GM21737 (cell line): ENCODE measurements around the gene CLTCL1.
"Not testable (repeated sequence)": the region's sequence is repeated elsewhere in the genome, so short reads cannot be mapped to it uniquely, and the experiment has no call there.

Experiments used
- ATAC-seq: cut with Tn5 transposase; IDR thresholded peaks from one replicate; pipeline ENCODE4 v1.9.1; 2021; ENCODE audit warnings: mild to moderate bottlenecking, moderate library complexity; ENCODE audit not compliant: unreplicated experiment

Gene CLTCL1

GRCh38 chr22:19256362-19256761 lies 35.2 kb downstream of the CLTCL1 start:
- not testable (repeated sequence) for ATAC-seq

GRCh38 chr22:19253143-19253542 lies 38.4 kb downstream of the CLTCL1 start:
- no peak for ATAC-seq

GRCh38 chr22:19244600-19245352 lies 46.7 kb downstream of the CLTCL1 start:
- ATAC-seq, result no peak

- ATAC-seq, result no peak
Measured at GRCh38 chr22:19242699-19243098, 48.8 kb downstream of the CLTCL1 start.

GRCh38 chr22:19241593-19241906 lies 50.0 kb downstream of the CLTCL1 start:
- no peak for ATAC-seq

GRCh38 chr22:19240813-19241592 lies 50.5 kb downstream of the CLTCL1 start:
- ATAC-seq, result no peak

GRCh38 chr22:19239464-19239863 lies 52.1 kb downstream of the CLTCL1 start:
- no peak for ATAC-seq

GRCh38 chr22:19238900-19239299 lies 52.6 kb downstream of the CLTCL1 start:
- ATAC-seq, result no peak

GRCh38 chr22:19235874-19236273 lies 55.6 kb downstream of the CLTCL1 start:
- no peak for ATAC-seq

- ATAC-seq, result no peak
Measured at GRCh38 chr22:19234126-19234896, 57.2 kb downstream of the CLTCL1 start.

- ATAC-seq, result no peak
Measured at GRCh38 chr22:19233189-19233661, 58.3 kb downstream of the CLTCL1 start.

- no peak for ATAC-seq
Measured at GRCh38 chr22:19232623-19233022, 58.9 kb downstream of the CLTCL1 start.

GRCh38 chr22:19231986-19232385 lies 59.5 kb downstream of the CLTCL1 start:
- no peak for ATAC-seq

GRCh38 chr22:19229600-19229999 lies 61.9 kb downstream of the CLTCL1 start:
- ATAC-seq, result no peak

GRCh38 chr22:19228179-19228578 lies 63.3 kb downstream of the CLTCL1 start:
- ATAC-seq, result no peak

- ATAC-seq, result no peak
Measured at GRCh38 chr22:19226428-19226827, 65.1 kb downstream of the CLTCL1 start.

- ATAC-seq, result no peak
Measured at GRCh38 chr22:19225560-19225959, 66.0 kb downstream of the CLTCL1 start.

- no peak for ATAC-seq
Measured at GRCh38 chr22:19224985-19225384, 66.5 kb downstream of the CLTCL1 start.

GRCh38 chr22:19224557-19224956 lies 67.0 kb downstream of the CLTCL1 start:
- ATAC-seq, result no peak

- no peak for ATAC-seq
Measured at GRCh38 chr22:19223617-19224016, 67.9 kb downstream of the CLTCL1 start.

- no peak for ATAC-seq
Measured at GRCh38 chr22:19223110-19223509, 68.4 kb downstream of the CLTCL1 start.
